ENCODE measurements around the gene PER1. TPM values are rescaled to one million over a fixed set of nuclear protein-coding genes. Genes with fewer than 3 reads are reported as not detected.

The PER1 gene
- 37.2 and 40.8 TPM in 2 replicates for total RNA-seq
- long read RNA-seq, partial matches to known transcripts, result 1 of 1 reads
- long read RNA-seq, other reads (novel, unspliced or antisense), result 0 of 1 reads

- Mint-ChIP-seq H3K36me3 (ENCODE audit: insufficient read depth) (peaks cover 1% of the 10 kb centered on the region), H3K27ac (peak within 1 kb of the TSS; percentile 97), H3K4me3 (ENCODE audit: low read depth) (peak within 1 kb of the TSS; percentile 82), H3K4me1 (ENCODE audit: low read depth) (peaks cover 16% of the 10 kb centered on the region), H3K27me3 (no peaks in the 10 kb centered on the region), H3K9me3 (ENCODE audit: low read depth) (no peaks in the 10 kb centered on the region)
- peak; percentile 77 for DNase-seq (ENCODE audit: low spot score, unreplicated experiment)
- TF ChIP-seq CTCF (IDR thresholded peaks at IDR 0.05; ENCODE audit: unreplicated experiment), result no peak
These were observed at the start of gene PER1 for GRCh38 chr17:8152112-8152775. PER1 (minus strand) TSS chr17:8152404; CDS start chr17:8150706, 1,698 bp downstream.

GRCh38 chr17:8192070-8192815, 40.0 kb upstream of the PER1 start:
- Mint-ChIP-seq H3K27me3 (no peaks in the 10 kb centered on the region), H3K27ac (no peak overlapping the region), H3K9me3 (ENCODE audit: low read depth) (no peaks in the 10 kb centered on the region), H3K36me3 (ENCODE audit: insufficient read depth) (no peaks in the 10 kb centered on the region), H3K4me3 (ENCODE audit: low read depth) (no peak overlapping the region), H3K4me1 (ENCODE audit: low read depth) (peaks cover 1% of the 10 kb centered on the region)
- TF ChIP-seq CTCF (IDR thresholded peaks at IDR 0.05; ENCODE audit: unreplicated experiment), result no peak
- peak; percentile 20 for DNase-seq (ENCODE audit: low spot score, unreplicated experiment)

GRCh38 chr17:8190506-8190905, 38.3 kb upstream of the PER1 start:
- Mint-ChIP-seq H3K36me3 (ENCODE audit: insufficient read depth) (no peaks in the 10 kb centered on the region), H3K4me3 (ENCODE audit: low read depth) (no peak overlapping the region), H3K4me1 (ENCODE audit: low read depth) (peaks cover 1% of the 10 kb centered on the region), H3K27me3 (no peaks in the 10 kb centered on the region), H3K9me3 (ENCODE audit: low read depth) (no peaks in the 10 kb centered on the region), H3K27ac (no peak overlapping the region)
- no peak for TF ChIP-seq CTCF (IDR thresholded peaks at IDR 0.05; ENCODE audit: unreplicated experiment)
- DNase-seq (ENCODE audit: low spot score, unreplicated experiment), result no peak

- Mint-ChIP-seq H3K27me3 (no peaks in the 10 kb centered on the region), H3K9me3 (ENCODE audit: low read depth) (no peaks in the 10 kb centered on the region), H3K4me1 (ENCODE audit: low read depth) (peaks cover 1% of the 10 kb centered on the region), H3K4me3 (ENCODE audit: low read depth) (no peak within 1 kb of the TSS), H3K36me3 (ENCODE audit: insufficient read depth) (no peaks in the 10 kb centered on the region), H3K27ac (peak within 1 kb of the TSS; percentile 63)
- DNase-seq (ENCODE audit: low spot score, unreplicated experiment), result peak; percentile 84
- peak; percentile 23 for TF ChIP-seq CTCF (IDR thresholded peaks at IDR 0.05; ENCODE audit: unreplicated experiment)
These were observed 37.7 kb upstream of the PER1 start, which contains the start of gene BORCS6 for GRCh38 chr17:8189711-8190477. BORCS6 (minus strand) TSS chr17:8190180; CDS start chr17:8190140, 40 bp downstream.

All from progenitor cell of endocrine pancreas (in vitro differentiated cells).